ENCODE results near the gene TEC.

GRCh38 chr4:48090621-48091020 lies 179.0 kb downstream of the TEC start:
- TF ChIP-seq ZNF3 (CRISPR knock-in tag; IDR thresholded peaks at IDR 0.05) (no peak), EGR1 (conservative IDR thresholded peaks at IDR 0.05) (no peak), ZBED1 (IDR thresholded peaks at IDR 0.05) (no peak), RREB1 (CRISPR knock-in tag; IDR thresholded peaks at IDR 0.05) (no peak), USF2 (CRISPR knock-in tag; IDR thresholded peaks at IDR 0.05) (no peak), ETS1 (conservative IDR thresholded peaks at IDR 0.05; ENCODE audit: control insufficient read depth, low read depth, low read length) (no peak), ATF4 (CRISPR knock-in tag; IDR thresholded peaks at IDR 0.05) (no peak), PATZ1 (CRISPR knock-in tag; IDR thresholded peaks at IDR 0.05; ENCODE audit: borderline replicate concordance) (no peak), CTCF (IDR thresholded peaks at IDR 0.05 in 2 of 3, conservative IDR thresholded peaks at IDR 0.05 in 1 of 3; ENCODE audit: insufficient read depth in 2 of 3, low read depth in 1 of 3, low read length in 3 of 3) (no peak), BRF1 (IDR thresholded peaks at IDR 0.05; ENCODE audit: borderline replicate concordance, extremely low read depth, insufficient read length) (no peak), SMC3 (conservative IDR thresholded peaks at IDR 0.05; ENCODE audit: insufficient read depth, low read depth, low read length) (no peak)

Data from K562 (cell line).